Raji (cell line): ENCODE results near the gene MTMR1.

Experiments
- POLR2A ChIP-seq: IDR thresholded peaks from 2 replicates; pipeline ENCODE4 v1.6.1; 2011; ENCODE audit warnings: low read depth, low read length, control low read depth; ENCODE audit not compliant: insufficient read depth

The MTMR1 gene

GRCh38 chrX:150781677-150782076 is 88.5 kb downstream of the MTMR1 start:
- no peak for TF ChIP-seq POLR2A

- no peak for TF ChIP-seq POLR2A
Observed at GRCh38 chrX:150790021-150790420, 96.8 kb downstream of the MTMR1 start.

GRCh38 chrX:150792949-150793527 is 99.8 kb downstream of the MTMR1 start:
- TF ChIP-seq POLR2A = no peak

- TF ChIP-seq POLR2A = no peak
Observed at GRCh38 chrX:150805736-150806135, 112.5 kb downstream of the MTMR1 start.

- no peak for TF ChIP-seq POLR2A
Observed at GRCh38 chrX:150806827-150807226, 113.6 kb downstream of the MTMR1 start.

- TF ChIP-seq POLR2A = no peak
Observed at GRCh38 chrX:150813922-150814321, 120.7 kb downstream of the MTMR1 start.
